ENCODE measurements around the gene PIWIL1. TPM values are rescaled to one million over a fixed set of nuclear protein-coding genes. Genes with fewer than 3 reads are reported as not detected.
A peak's percentile ranks its signal among the peaks of the same experiment; 100 is the strongest.

PIWIL1 gene
- total RNA-seq, 1 experiment from 2014 or later = not detected

DNA sequence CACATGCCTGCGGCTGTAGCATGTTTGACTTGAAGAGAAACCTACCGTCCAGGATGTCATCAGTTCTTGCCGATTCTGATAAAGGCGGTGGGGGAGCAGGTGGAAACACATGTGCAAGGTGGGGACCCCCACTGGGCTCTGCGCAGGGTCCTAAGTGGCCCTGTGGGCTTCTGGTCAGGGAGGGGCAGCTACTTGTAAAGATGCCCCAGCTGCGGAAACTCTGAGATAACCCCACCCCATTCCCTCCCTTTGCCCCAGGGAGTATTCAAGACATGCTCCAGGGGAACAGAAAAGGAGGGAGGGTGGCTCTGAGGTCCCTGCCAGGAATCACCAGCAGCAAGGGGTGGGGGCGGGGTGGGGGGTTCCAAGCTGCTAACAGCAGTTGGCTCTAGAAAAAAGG, 67.6 kb downstream of the PIWIL1 start:
- Histone ChIP-seq H2BK12ac (ENCODE audit: insufficient read length, low read depth, low read length) (no peak overlapping the region), H3K9ac (ENCODE audit: extremely low read depth, insufficient read length, low read length) (no peak overlapping the region), H3K9me3 (ENCODE audit: control insufficient read depth, low read depth, low read length) (no peaks in the 10 kb centered on the region), H3K23ac (ENCODE audit: insufficient read length, low read depth, low read length) (no peak overlapping the region), H3K79me1 (ENCODE audit: insufficient read depth, low read depth, low read length, poor library complexity, severe bottlenecking) (no peaks in the 10 kb centered on the region), H4K8ac (replicated peaks; ENCODE audit: insufficient read length, low read depth, low read length) (no peak overlapping the region), H2BK5ac (ENCODE audit: insufficient read length, low read length) (no peak overlapping the region), H3K4me1 (ENCODE audit: insufficient read depth, low read length) (no peaks in the 10 kb centered on the region), H2BK15ac (ENCODE audit: low read depth, low read length) (no peak overlapping the region), H2AK5ac (ENCODE audit: insufficient read length, low read length) (no peak overlapping the region), H3K4ac (ENCODE audit: low read depth, low read length) (no peak overlapping the region), H4K5ac (ENCODE audit: insufficient read length, low read depth, low read length) (no peak overlapping the region), H2BK20ac (ENCODE audit: low read depth, low read length, poor library complexity, severe bottlenecking) (no peak overlapping the region), H3K79me2 (ENCODE audit: insufficient read depth, low read length) (no peaks in the 10 kb centered on the region), H4K91ac (ENCODE audit: insufficient read length, low read depth, low read length) (no peak overlapping the region), H3K27me3 (ENCODE audit: insufficient read depth, low read length) (no peaks in the 10 kb centered on the region), H3K4me2 (ENCODE audit: insufficient read depth, insufficient read length, low read length) (no peak overlapping the region), H3K18ac (ENCODE audit: insufficient read length, low read depth, low read length) (no peak overlapping the region), H3K14ac (ENCODE audit: insufficient read depth, low read length) (no peak overlapping the region), H2BK120ac (ENCODE audit: low read depth, low read length, poor library complexity, severe bottlenecking) (no peak overlapping the region), H3T11ph (ENCODE audit: low read length) (no peak overlapping the region), H3K27ac (ENCODE audit: insufficient read length, low read depth, low read length) (no peak overlapping the region), H4K20me1 (ENCODE audit: control insufficient read depth, insufficient read depth, insufficient read length) (no peaks in the 10 kb centered on the region), H3K23me2 (ENCODE audit: insufficient read length, low read depth, low read length, poor library complexity, severe bottlenecking) (no peaks in the 10 kb centered on the region), H2AFZ (ENCODE audit: low read length) (no peak overlapping the region), H3K56ac (ENCODE audit: insufficient read length, low read depth, low read length) (no peak overlapping the region)
- no peak overlapping the region for H3K4me3 Mint-ChIP-seq
- H3K9me3 Mint-ChIP-seq = no peaks in the 10 kb centered on the region
- no peaks in the 10 kb centered on the region for H3K36me3 Mint-ChIP-seq (ENCODE audit: insufficient read depth in 1 of 3, low read depth in 3 of 3)
- DNase-seq = peak; percentile 61
- H3K27ac Mint-ChIP-seq = no peak overlapping the region
- peaks cover 8 to 9% of the 10 kb centered on the region in 2 experiments for H3K4me1 Mint-ChIP-seq
- no CpG with 5 or more reads among the region's 7 CpGs for WGBS (ENCODE audit: extremely low coverage, insufficient read length, low lambda C conversion rate)
- TF ChIP-seq, protein P1, sequence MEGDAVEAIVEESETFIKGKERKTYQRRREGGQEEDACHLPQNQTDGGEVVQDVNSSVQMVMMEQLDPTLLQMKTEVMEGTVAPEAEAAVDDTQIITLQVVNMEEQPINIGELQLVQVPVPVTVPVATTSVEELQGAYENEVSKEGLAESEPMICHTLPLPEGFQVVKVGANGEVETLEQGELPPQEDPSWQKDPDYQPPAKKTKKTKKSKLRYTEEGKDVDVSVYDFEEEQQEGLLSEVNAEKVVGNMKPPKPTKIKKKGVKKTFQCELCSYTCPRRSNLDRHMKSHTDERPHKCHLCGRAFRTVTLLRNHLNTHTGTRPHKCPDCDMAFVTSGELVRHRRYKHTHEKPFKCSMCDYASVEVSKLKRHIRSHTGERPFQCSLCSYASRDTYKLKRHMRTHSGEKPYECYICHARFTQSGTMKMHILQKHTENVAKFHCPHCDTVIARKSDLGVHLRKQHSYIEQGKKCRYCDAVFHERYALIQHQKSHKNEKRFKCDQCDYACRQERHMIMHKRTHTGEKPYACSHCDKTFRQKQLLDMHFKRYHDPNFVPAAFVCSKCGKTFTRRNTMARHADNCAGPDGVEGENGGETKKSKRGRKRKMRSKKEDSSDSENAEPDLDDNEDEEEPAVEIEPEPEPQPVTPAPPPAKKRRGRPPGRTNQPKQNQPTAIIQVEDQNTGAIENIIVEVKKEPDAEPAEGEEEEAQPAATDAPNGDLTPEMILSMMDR (conservative IDR thresholded peaks at IDR 0.05) = no peak
- H3K27me3 Mint-ChIP-seq (ENCODE audit: low read depth) = peaks cover 3% of the 10 kb centered on the region; the same call in 1 of the 2 replicates
